GM12892 (cell line): ENCODE results near the gene NTRK3.

Experiments used
- DNase-seq: peaks from one replicate; pipeline ENCODE4 v3.0.0; 2011; ENCODE audit not compliant: insufficient read length
- FAIRE-seq: peaks from 2 replicates; lab custom pipeline; 2011; peaks lifted over from hg19 to GRCh38; lab: Jason Lieb, UNC
- POLR2A ChIP-seq: IDR thresholded peaks from 2 replicates; pipeline ENCODE4 v1.6.1; 2011; ENCODE audit warnings: low read depth, low read length, control low read depth
- POLR2AphosphoS5 ChIP-seq: IDR thresholded peaks from 2 replicates; pipeline ENCODE4 v1.6.1; 2011; ENCODE audit warnings: low read depth, low read length, control low read depth
- TAF1 ChIP-seq: IDR thresholded peaks from 2 replicates; pipeline ENCODE4 v1.6.1; 2011; ENCODE audit warnings: low read depth, mild to moderate bottlenecking, control low read depth, low read length, borderline replicate concordance

The NTRK3 gene

GRCh38 chr15:87881026-87881425 is 375.5 kb downstream of the NTRK3 start:
- no peak for FAIRE-seq
- TF ChIP-seq POLR2AphosphoS5 (no peak), TAF1 (no peak), POLR2A (no peak)
- DNase-seq = no peak

- DNase-seq = no peak
- no peak for TF ChIP-seq POLR2AphosphoS5
- TF ChIP-seq TAF1 = no peak
- no peak for TF ChIP-seq POLR2A
- no peak for FAIRE-seq
These were observed 378.6 kb downstream of the NTRK3 start for GRCh38 chr15:87877822-87878542.

- FAIRE-seq (no peak), DNase-seq (no peak)
- TF ChIP-seq POLR2A (no peak), POLR2AphosphoS5 (no peak), TAF1 (no peak)
These were observed 379.3 kb downstream of the NTRK3 start for GRCh38 chr15:87877114-87877810.

- TF ChIP-seq POLR2A (no peak), TAF1 (no peak), POLR2AphosphoS5 (no peak)
- DNase-seq = no peak
- no peak for FAIRE-seq
These were observed 381.4 kb downstream of the NTRK3 start for GRCh38 chr15:87874896-87875711.

GRCh38 chr15:87873516-87873915 is 383.0 kb downstream of the NTRK3 start:
- TF ChIP-seq POLR2AphosphoS5 (no peak), POLR2A (no peak), TAF1 (no peak)
- no peak for DNase-seq
- no peak for FAIRE-seq

GRCh38 chr15:87871731-87872320 is 384.7 kb downstream of the NTRK3 start:
- TF ChIP-seq POLR2A (no peak), TAF1 (no peak), POLR2AphosphoS5 (no peak)
- FAIRE-seq (no peak), DNase-seq (no peak)

GRCh38 chr15:87871258-87871681 is 385.3 kb downstream of the NTRK3 start:
- DNase-seq (no peak), FAIRE-seq (no peak)
- no peak for TF ChIP-seq TAF1

GRCh38 chr15:87866961-87867360 is 389.6 kb downstream of the NTRK3 start:
- no peak for DNase-seq
- FAIRE-seq = no peak
- TF ChIP-seq TAF1 (no peak), POLR2A (no peak), POLR2AphosphoS5 (no peak)

GRCh38 chr15:87863152-87863551 is 393.4 kb downstream of the NTRK3 start:
- DNase-seq (no peak), FAIRE-seq (no peak)
- TF ChIP-seq POLR2A (no peak), TAF1 (no peak), POLR2AphosphoS5 (no peak)

- TF ChIP-seq POLR2A = no peak
- no peak for TF ChIP-seq TAF1
- TF ChIP-seq POLR2AphosphoS5 = no peak
- DNase-seq (no peak), FAIRE-seq (no peak)
These were observed 395.8 kb downstream of the NTRK3 start for GRCh38 chr15:87860743-87861142.

- FAIRE-seq (no peak), DNase-seq (no peak)
- TF ChIP-seq POLR2AphosphoS5 = no peak
- TF ChIP-seq TAF1 = no peak
- no peak for TF ChIP-seq POLR2A
These were observed 397.9 kb downstream of the NTRK3 start for GRCh38 chr15:87858651-87859050.
